HG03280 (cell line): ENCODE results near the gene ACLY.
A peak's percentile ranks its signal among the peaks of the same experiment; 100 is the strongest.

ENCODE experiments used
- ATAC-seq: cut with Tn5 transposase; IDR thresholded peaks from one replicate; pipeline ENCODE4 v1.9.1; 2021; ENCODE audit warnings: mild to moderate bottlenecking, moderate library complexity; ENCODE audit not compliant: unreplicated experiment

ACLY gene

DNA sequence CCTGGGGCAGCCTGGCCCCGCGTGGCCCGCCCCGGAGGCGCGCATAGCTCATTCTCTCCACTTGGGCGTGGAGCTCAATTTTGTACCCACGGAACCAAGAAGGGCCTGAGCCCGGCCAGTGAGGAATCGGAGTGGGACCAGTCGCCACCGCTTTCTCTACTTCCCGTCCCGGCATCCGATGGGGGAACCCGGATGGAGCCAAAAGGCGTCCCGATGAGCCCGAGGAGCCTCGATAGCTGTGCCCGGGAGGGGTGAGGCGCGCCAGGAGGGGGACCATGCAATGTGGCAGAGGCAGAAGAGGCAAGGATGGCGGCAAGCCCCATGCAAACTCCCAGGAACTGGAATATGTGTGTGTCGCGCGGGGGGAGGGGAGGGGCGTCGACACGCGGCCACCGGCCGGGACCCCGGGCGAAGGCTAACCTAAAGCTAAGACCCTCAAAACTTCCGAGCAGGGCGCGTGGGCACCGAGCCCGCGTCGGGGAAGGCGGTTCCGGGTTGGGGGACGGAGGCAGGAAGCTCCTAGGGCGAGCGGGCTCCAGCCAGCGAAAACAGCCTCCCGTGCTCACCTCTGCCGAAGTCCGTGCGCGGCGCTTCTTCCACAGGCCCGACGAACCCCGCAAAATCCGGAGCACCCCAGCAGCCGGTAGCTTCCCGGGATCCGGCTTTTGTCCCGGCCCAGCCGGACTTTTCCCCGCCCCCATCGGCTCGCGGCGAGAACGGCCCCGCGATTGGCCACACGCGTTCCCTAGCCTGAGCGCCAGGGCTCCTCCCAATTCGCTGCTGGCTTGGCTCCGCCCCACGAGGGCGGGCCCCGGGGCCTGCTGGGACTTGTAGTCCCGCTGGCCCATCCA is at the start of gene ACLY:
Gene ACLY, minus strand, starts transcription at position 638 of the 851 bp plus-strand sequence. CDS start 5,078 bp downstream, outside the sequence.
- ATAC-seq = peak; percentile 96

DNA sequence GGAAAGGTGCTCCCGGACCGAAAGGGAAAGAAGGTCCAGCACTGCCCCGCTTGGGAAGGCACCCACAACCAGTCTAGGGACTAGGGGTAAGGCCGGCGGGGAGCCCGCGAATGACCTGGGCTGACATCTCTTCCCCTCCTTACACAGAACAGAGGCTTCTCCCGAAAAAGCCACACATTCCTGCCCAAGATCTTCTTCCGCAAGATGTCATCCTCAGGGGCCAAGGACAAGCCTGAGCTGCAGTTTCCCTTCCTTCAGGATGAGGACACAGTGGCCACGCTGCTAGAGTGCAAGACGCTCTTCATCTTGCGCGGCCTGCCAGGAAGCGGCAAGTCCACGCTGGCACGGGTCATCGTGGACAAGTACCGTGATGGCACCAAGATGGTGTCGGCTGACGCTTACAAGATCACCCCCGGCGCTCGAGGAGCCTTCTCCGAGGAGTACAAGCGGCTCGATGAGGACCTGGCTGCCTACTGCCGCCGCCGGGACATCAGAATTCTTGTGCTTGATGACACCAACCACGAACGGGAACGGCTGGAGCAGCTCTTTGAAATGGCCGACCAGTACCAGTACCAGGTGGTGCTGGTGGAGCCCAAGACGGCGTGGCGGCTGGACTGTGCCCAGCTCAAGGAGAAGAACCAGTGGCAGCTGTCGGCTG is 49.3 kb upstream of the ACLY start:
- ATAC-seq = no peak

DNA sequence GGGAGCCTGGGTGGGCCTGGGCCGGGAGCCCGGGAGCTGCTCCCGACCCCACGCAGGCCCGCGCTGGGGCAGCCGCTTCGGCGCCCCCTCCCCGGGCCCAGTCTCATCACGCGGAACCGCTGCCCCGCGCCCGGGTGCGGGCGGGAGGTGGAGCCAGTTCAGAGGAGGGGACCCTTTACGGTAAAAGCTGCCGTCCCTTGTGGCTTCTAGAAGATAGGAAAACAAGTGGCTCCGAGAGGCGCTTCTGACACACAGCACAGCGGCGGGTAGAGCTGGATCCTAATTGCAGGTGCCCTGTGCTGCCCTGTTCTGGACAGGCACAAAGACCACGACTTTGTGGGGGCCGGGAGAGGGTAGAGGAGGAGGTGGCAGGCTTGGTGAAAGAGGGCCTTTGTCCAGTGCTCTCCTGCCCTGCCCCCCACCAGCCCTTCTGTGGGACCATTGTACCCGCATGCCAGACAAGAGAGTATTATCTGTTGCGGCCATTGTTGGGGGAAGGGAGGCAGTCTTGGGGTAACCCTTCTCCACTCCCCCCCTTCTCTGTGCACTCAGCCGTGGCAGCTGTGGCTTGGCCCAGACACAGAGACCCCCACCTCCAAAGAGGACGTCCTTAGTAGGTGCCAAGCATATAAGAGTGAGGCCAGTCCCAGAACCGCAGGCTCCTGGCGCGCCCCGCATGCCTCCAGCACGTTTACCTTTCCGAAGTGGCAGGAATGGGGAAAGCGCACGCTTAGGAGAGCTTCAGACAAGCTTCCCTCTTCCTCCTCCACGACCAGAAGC is 48.6 kb upstream of the ACLY start:
- ATAC-seq = no peak

- peak; percentile 79 for ATAC-seq
These were observed 47.9 kb upstream of the ACLY start, which contains the start of gene CNP for GRCh38 chr17:41966463-41967140. Gene CNP (plus strand): TSS chr17:41966795. CDS start chr17:41966885, 90 bp downstream.

DNA sequence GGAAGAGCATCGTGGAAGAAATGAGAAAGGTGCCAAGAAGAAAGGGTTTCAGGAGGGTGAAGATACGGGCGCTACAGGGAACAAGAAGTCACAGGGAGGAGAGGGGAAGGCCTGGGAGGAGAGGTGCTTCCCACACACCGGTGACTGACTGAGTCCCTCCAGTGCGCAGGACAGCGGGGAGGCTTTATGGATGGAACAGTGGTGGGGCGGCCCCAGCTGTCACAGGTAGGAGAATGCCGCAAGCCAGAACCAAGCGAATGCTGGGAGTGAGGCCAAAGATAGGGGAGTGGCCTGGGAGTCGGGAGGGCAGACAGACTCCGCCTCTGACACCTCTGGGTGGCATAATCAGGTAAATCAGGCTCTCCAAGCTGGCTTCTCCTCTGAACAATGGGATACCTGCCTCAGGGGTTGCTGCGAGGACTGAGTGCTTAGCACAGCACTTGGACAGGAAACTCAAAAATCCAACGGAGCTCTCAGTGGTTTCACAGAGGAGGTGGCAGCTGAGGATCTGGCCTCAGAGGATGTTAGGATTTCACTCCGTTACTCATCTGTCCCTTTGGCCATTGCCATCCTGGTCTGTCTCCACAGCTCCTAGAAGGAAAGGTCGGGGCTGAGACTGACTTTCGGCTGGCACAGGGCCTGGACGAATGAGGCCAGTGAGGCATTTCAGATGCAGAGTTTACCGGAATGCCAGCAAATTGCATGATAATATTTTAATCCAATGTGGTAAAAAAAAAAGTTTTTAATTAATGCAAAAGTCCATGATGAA is 47.1 kb upstream of the ACLY start:
- no peak for ATAC-seq

DNA sequence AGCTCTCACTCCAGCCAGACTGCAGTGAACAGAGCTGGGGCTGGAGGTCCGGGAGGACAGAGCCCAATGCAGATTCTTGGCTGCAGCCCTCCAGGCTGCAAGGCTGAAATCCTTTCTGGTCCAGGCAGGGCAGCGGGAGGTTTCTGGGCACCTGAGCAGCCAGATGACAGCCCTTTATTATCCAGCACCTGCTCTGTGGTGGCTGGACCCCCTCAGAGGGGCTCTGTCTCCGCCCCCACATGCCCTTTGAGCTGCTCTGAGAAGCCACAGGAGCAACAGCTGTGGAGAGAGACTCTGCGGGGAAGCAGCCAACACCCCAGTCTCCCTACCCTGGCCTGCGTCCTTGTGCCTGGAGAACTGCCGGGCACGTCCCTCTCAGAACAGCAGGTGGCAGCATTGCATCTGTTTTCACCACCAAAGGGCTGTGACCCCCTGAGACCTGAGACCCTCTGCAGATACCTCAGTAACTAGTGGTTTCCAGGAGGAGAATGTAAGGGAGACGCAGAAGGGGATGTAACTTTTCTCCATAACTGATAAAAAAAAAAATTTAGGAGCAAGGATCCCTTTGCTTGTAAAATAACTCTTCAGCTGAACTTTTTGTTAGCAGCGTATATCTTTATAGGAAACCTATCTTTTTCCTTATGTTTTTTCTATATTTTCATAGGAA is 44.1 kb upstream of the ACLY start:
- no peak for ATAC-seq

- ATAC-seq = no peak
These were observed 43.4 kb upstream of the ACLY start for GRCh38 chr17:41962111-41962510.

DNA sequence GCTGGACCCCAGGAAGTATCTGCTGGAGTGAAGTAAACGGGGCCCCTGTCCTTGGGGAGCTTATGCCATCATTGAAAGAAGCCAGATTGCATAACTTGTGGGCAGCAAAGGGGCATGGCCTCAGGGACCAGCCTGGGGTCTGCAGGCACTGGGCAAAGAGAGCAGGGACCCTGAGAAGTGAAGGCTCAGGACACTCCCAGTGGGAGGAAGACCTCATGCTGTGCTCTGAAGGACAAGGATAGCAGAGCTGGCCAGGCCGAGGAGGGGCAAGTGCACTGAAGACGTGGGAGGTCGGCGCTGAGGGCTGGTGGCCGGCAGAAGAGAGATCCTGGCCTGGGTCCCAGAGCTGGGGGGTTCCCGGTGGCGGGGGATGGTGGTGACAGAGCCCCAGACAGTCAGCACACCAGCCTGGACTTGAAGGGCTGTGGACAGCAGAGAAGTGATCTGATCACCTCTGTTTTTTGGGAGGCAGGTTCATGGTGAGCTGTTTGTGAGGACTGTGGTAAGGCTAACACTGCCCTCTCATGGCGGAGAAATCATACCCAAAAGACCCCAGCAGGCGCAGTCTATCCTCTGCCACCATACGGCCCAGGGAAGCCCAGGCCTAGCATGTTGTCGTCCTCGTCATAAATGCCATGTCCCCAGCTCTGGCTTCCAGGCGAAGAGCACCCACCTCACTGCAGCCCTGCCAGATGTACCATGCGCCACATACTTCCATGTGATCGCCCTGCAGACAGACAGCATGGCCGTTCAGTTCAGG is 40.8 kb upstream of the ACLY start:
- ATAC-seq = no peak

DNA sequence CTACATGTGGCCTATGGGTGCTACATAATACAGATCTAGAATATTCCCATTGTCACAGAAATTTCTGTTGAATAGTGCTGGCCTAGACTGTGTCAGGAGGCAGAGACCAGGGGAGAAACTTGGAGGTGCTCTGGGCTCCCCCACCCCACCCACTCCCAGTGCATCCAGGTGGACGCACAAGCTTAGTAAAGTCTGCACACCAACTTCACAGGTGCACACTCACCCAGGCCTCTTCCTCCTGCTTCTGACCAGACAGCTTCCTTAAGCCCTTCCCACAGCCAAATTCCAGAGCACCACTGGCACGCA is 40.2 kb upstream of the ACLY start:
- ATAC-seq = no peak

DNA sequence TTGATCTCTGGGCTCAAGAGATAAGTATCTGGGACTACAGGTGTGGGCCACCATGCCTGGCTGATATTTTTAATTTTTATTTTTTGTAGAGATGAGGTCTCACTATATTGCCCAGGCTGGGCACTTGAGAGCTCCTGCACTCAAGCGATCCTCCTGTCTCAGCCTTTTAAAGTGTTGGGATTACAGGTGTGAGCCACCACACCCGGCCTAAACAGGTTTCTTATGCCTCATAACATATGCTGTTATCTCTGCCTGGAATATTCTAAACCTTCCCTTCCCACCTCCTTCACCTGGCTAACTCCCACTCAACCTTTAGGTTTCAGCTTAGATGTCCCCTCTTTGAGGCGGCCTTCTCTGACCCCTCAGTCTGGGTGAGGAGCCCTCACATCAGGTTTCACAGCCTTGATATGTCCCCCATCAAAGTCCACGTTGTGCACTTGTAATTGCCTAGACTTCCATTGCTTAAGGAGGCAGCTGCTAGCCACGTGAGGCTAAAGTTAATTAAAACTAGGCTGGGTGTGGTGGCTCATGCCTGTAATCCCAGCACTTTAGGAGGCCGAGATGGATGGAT is 39.2 kb upstream of the ACLY start:
- ATAC-seq = no peak

DNA sequence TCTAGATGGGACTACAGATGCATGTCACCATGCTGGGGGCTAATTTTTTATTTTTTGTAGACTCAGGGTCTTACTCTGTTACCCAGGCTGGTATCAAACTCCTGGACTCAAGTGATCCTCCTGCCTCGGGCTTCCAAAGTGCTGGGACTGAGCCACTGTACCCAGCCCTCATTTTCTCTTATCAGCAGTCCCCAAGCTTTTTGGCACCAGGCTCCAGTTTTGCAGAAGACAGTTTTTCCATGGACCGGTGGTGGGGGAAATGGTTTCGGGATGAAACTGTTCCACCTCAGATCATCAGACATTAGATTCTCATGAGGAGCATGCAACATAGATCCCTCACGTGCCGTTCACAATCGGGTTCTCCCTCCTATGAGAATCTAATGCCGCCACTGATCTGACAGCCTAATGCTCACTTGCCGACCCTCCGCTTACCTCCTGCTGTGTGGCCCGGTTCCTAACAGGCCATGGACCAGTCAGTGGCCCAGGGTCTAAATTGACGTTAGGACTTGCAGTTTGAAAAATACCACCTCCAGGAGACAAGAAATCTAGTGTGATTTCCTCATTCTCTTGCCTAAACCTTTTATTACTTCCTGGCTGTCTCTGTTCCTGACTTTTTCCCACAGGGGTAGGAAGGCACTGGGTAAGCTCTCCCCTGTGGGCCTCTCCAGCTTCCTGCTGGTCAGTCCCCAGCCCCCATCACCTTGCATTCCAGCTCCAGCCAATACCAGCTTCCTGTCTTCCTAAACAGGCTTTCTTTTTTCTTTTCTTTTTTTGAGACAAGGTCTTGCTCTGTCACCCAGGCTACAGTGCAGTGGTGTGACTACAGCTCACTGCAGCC is 38.5 kb upstream of the ACLY start:
- no peak for ATAC-seq

DNA sequence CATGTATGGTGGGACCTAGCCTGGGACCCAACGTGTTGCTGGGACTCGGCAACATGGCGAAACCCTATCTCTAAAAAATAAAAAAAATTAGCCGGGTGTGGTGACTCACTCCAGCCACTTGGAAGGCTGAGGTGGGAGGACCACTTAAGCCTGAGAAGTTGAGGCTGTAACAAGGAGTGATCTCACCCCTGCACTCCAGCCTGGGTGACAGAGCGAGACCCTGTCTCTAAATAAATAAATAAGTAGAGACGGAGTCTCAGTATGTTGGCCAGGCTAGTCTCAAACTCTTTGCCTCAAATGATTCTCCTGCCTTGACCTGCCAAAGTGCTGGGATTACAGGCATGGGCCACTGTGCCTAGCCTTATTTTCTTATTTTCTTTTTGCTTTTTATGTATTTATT is 37.8 kb upstream of the ACLY start:
- ATAC-seq = no peak

- ATAC-seq = no peak
These were observed 30.2 kb upstream of the ACLY start for GRCh38 chr17:41948762-41949460.

- ATAC-seq = no peak
These were observed 26.2 kb upstream of the ACLY start for GRCh38 chr17:41944943-41945342.

DNA sequence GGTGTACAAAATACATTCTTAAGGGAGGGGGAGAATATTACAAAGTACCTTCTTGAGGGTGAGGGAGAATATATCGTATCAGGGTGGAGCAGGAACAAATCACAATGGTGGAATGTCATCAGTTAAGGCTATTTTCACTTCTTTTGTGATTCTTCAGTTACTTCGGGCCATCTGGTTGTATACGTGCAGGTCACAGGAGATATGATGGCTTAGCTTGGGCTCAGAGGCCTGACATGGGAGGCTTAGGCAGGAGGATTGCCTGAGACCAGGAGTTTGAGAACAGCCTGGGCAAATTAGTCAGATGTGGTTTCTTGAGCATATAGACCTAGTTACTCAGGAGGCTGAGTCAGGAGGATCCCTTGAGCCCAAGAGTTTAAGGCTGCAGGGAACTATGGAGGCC is 24.7 kb upstream of the ACLY start:
- no peak for ATAC-seq

DNA sequence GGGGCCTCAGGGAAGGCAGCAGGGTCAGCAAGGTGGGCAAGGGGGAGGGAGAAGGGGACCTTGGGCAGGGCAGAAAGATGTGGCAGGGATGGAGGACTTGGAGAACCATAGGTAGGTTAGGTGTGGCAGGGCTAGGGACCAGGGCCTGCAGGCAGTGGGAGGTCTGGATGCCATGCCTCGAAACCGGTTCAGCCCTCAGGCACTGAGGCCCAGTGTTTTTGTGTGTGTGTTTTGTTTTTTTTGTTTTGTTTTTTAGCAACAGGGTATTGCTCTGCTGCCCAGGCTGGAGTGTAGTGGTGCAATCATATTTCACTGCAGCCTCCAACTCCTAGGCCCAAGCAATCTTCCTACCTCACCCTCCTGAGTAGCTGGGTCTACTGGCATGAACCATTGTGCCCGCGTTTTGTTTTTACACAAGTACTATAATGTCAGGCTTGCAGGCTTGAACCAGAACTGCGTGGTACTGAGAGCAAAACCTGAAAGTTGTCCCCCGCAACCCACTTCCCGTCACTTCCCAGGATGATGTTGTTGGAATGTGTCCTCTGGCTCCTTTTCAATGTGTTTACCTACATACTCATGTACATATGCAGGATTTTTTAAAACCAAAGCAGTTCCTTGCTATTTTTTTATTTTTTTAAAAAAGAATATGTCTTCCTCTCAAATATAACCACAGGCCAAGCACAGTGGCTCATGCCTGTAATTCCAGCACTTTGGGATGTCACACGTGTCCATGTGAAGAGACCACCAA is 24.0 kb upstream of the ACLY start:
- ATAC-seq = no peak

- ATAC-seq = no peak
These were observed 22.4 kb upstream of the ACLY start for GRCh38 chr17:41941168-41941567.
